Activated CD8-positive, alpha-beta T cell treated with anti-CD3 and anti-CD28 coated beads for 36 hours (primary cell): ENCODE results near the gene CHRNB4. TPM values are rescaled to one million over a fixed set of nuclear protein-coding genes. Genes with fewer than 3 reads are reported as not detected.

Experiments used
- ATAC-seq: fragments of 200-7000 bp; cut with Tn5 transposase; one replicate; pipeline ENCODE4 v1.10.0; 2021; ENCODE audit warnings: mild to moderate bottlenecking, moderate library complexity
- CTCF ChIA-PET: fragments of 350-600 bp; sonication (Branson Sonifier 250); formaldehyde crosslinking; loops from one replicate; lab custom pipeline; 2021; ENCODE audit warnings: antibody characterized with exemption; lab: Charles Lee
- POLR2A ChIA-PET: fragments of 350-600 bp; sonication (Branson Sonifier 250); formaldehyde crosslinking; loops from one replicate; lab custom pipeline; 2021; ENCODE audit warnings: antibody characterized with exemption; lab: Charles Lee
- DNase-seq: peaks from one replicate; pipeline ENCODE4 v3.0.0-alpha.2; 2020
- H3K27ac Mint-ChIP-seq: one replicate; pipeline ENCODE4 v1.8.0; 2021; ENCODE audit warnings: mild to moderate bottlenecking, mixed read lengths
- H3K27me3 Mint-ChIP-seq: one replicate; pipeline ENCODE4 v1.8.0; 2021; ENCODE audit warnings: mixed read lengths
- H3K36me3 Mint-ChIP-seq: one replicate; pipeline ENCODE4 v1.8.0; 2021; ENCODE audit warnings: low read depth, mixed read lengths
- H3K4me1 Mint-ChIP-seq: one replicate; pipeline ENCODE4 v1.8.0; 2021; ENCODE audit warnings: low read depth, mixed read lengths
- H3K4me3 Mint-ChIP-seq: one replicate; pipeline ENCODE4 v1.8.0; 2021; ENCODE audit warnings: mild to moderate bottlenecking, moderate library complexity, mixed read lengths
- H3K9me3 Mint-ChIP-seq: one replicate; pipeline ENCODE4 v1.8.0; 2021; ENCODE audit warnings: mixed read lengths
- intact Hi-C: fragments of 100-400 bp; cut with micrococcal nuclease; formaldehyde crosslinking; loops from one replicate; pipeline ENCODE4 v1.10.0; 2022
- total RNA-seq, 2 experiments: library from RNA; stranded (reverse); gene quantifications; one replicate each; pipeline ENCODE4 v1.2.3, GENCODE V29; 2021
- TF ChIP-seq, protein P1 (sequence below): fragments of 200-600 bp; IDR thresholded peaks from one replicate; pipeline ENCODE4 v1.8.0; 2022; ENCODE audit warnings: antibody characterized with exemption, mild to moderate bottlenecking

Gene CHRNB4
- total RNA-seq, 2 experiments from 2014 or later = not detected

DNA sequence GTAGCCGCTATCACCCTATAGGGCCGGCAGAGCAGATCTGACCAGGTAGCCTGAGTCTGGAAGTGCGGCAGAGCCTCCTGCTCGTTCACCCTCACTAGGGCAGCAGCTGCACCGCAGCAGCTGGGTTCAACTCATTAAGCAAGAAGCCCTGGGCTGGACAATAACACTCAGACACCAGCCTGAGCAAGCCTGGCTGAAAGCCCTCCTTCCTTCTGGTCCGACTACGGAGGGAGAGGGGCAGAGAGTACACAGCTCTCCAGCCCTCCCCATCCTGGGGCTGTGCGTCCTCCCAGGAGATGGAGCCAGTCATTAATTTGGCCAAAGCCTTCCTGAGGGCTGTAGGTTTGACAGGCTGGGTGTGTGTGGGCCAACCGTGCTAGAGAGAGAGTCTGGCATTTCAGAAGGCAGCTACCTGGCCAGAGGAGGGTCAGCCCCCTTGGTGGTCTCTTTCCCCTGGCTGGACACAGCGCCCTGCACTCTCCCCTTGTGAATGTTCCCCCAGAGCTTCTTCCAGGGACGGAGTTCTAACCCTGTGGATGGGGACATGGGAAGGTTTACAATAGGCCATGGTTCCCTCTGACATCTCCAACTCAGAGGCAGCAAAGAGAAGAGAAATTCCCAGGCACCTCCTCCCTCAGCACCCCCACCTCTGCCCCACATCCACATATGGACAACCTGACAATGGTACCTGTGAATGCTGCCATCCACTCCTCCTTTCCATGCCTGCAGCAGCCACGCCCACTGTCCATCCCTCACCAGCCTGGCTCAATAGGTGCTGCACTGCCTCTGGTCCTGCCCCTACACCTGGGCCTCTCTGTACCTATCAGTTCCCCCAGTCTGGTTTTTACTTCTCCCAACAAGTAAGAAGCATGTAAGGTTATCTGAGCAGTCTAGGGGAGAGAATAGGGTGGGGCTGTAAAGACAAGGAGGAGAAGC is 6.5 kb downstream of the CHRNB4 start:
- Mint-ChIP-seq H3K4me1 (no peaks in the 10 kb centered on the region), H3K27ac (no peak overlapping the region), H3K4me3 (no peak overlapping the region), H3K36me3 (no peaks in the 10 kb centered on the region), H3K27me3 (no peaks in the 10 kb centered on the region), H3K9me3 (peaks cover 4% of the 10 kb centered on the region)
- DNase-seq = no peak
- ATAC-seq = no peak
- POLR2A ChIA-PET = no interaction called here
- intact Hi-C loops = loop anchor here (5.0 kb wide), 1 partner anchor 73 kb away; no protein-coding TSS in a partner anchor
- TF ChIP-seq, protein P1, sequence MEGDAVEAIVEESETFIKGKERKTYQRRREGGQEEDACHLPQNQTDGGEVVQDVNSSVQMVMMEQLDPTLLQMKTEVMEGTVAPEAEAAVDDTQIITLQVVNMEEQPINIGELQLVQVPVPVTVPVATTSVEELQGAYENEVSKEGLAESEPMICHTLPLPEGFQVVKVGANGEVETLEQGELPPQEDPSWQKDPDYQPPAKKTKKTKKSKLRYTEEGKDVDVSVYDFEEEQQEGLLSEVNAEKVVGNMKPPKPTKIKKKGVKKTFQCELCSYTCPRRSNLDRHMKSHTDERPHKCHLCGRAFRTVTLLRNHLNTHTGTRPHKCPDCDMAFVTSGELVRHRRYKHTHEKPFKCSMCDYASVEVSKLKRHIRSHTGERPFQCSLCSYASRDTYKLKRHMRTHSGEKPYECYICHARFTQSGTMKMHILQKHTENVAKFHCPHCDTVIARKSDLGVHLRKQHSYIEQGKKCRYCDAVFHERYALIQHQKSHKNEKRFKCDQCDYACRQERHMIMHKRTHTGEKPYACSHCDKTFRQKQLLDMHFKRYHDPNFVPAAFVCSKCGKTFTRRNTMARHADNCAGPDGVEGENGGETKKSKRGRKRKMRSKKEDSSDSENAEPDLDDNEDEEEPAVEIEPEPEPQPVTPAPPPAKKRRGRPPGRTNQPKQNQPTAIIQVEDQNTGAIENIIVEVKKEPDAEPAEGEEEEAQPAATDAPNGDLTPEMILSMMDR = no peak
- CTCF ChIA-PET = interaction anchor here (0.9 kb wide), 1 partner anchor 75 kb away, joined by 3 read pairs; no protein-coding TSS in a partner anchor

DNA sequence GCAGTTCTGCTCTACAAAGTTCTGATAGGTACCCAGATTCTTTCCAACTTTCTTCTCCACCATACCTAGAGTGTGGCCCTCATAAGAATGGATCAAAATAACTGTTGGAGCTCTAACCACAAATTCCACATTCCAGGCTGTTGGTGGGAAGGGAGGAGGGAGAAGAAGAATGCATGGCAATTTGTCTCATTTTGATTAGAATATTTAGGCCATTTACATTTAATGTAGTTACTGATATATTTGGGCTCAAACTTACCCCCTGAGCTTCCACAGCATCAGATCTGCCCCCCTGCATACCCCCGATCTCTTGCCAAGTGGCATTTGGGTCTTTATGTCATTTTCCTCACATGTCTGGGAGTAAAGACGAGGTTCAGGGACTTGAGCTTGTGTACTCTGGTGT is 7.7 kb downstream of the CHRNB4 start:
- H3K4me3 Mint-ChIP-seq = no peak overlapping the region
- peaks cover 2% of the 10 kb centered on the region for H3K27me3 Mint-ChIP-seq
- no peaks in the 10 kb centered on the region for H3K4me1 Mint-ChIP-seq
- DNase-seq (no peak), ATAC-seq (no peak)
- ChIA-PET POLR2A (no interaction called here), CTCF (interaction anchor here (0.9 kb wide), 1 partner anchor 76 kb away, joined by 3 read pairs; no protein-coding TSS in a partner anchor)
- no peak overlapping the region for H3K27ac Mint-ChIP-seq
- intact Hi-C loops = no loop called here
- peaks cover 4% of the 10 kb centered on the region for H3K9me3 Mint-ChIP-seq
- H3K36me3 Mint-ChIP-seq = no peaks in the 10 kb centered on the region
- TF ChIP-seq, protein P1 = no peak

DNA sequence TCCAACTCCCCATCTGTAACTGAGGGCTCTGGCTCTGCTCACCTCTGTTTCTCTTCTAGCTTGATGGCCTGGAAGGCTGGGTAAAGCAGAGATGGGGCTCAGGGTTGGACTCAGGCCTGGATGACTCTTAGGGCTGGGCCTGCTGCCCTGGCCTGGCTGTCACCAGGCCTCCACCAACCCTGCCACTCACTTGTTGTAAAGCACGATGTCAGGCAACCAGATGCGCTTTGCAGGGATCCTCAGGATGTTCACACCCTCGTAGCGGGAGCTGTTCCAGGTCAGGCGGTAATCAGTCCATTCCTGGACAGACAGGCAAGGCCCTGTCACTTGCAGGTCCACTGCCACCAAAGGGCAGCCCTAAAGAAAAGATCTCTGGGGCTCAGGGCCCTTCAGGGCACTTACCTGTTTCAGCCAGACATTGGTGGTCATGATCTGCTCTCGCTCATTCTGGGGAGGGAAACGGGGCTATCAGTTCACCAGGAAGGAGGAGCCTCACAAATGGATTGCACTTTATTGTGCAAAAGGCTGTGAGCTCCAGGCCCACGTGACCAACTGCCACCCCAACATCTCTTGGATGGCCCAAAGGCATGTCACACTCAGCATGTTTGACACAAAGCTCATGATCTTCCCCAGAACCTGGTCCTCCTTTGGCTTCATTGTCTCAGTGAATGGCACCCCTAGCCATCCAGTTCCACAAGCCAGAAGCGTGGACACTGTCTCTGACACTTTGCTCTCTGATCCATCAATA is 9.9 kb downstream of the CHRNB4 start:
- Mint-ChIP-seq H3K27ac (no peak overlapping the region), H3K27me3 (peaks cover 3% of the 10 kb centered on the region), H3K9me3 (peaks cover 4% of the 10 kb centered on the region), H3K4me3 (no peak overlapping the region), H3K36me3 (no peaks in the 10 kb centered on the region), H3K4me1 (no peaks in the 10 kb centered on the region)
- TF ChIP-seq, protein P1 = no peak
- intact Hi-C loops = no loop called here
- POLR2A ChIA-PET = no interaction called here
- ATAC-seq = no peak
- CTCF ChIA-PET = no interaction called here
- no peak for DNase-seq

DNA sequence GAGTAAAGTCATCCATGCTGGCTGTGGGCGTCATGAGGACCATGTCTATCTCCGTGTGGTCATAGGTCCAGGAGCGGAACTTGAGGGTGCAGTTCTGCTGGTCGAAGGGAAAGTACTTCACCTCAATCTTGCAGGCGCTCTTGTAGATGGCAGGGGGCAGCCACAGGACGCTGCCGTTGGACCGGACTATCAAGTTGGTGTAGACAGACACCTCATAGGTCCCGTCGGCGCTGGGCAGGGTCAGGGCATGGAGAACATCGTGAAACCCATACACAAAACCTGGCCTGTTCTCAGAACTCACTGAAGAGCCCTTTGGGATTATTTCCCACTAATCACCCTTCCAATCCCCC is 11.3 kb downstream of the CHRNB4 start:
- ChIA-PET POLR2A (no interaction called here), CTCF (interaction anchor here (1.2 kb wide), 1 partner anchor 79 kb away, joined by 3 read pairs; no protein-coding TSS in a partner anchor)
- ATAC-seq = no peak
- Mint-ChIP-seq H3K36me3 (no peaks in the 10 kb centered on the region), H3K27me3 (peaks cover 3% of the 10 kb centered on the region), H3K27ac (no peak overlapping the region), H3K4me3 (no peak overlapping the region), H3K9me3 (peaks cover 4% of the 10 kb centered on the region), H3K4me1 (no peaks in the 10 kb centered on the region)
- intact Hi-C loops = no loop called here
- DNase-seq = no peak
- TF ChIP-seq, protein P1 = no peak
